ENCODE results near the gene AP1S2.
"Not testable (repeated sequence)": the region's sequence is repeated elsewhere in the genome, so short reads cannot be mapped to it uniquely, and the experiment has no call there.

AP1S2 gene

DNA sequence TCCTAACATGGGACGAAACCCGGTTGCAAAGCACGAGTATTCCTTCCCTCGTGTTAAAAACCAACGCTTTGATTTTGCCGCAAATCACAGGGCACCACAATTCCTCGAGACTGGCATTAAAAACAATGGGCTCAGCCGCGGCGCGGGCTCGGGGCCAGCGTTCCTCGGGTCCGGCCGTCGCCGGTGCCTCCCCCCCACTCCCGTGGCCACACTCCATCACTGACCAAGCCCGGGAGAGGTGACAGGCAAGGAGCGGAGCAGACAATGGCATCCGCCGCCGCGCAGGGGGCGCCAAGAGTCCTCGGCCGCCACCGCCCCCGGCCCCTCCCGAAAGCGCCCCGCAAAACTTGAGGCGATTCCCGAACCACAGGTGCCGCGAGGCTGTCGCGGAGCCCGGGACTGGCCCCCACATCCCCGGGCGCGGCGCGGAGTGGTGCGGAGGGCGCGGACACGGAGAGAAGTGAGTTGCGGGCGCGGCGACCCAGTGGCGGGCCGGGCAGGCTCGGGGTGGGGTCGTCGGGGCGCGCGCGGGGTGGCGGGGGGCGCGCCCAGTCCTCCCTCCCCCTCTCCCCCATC is 445 bp downstream of the AP1S2 start:
- peak in 11 of 14 donors; percentile 15 to 73 (median 57) for DNase-seq

DNA sequence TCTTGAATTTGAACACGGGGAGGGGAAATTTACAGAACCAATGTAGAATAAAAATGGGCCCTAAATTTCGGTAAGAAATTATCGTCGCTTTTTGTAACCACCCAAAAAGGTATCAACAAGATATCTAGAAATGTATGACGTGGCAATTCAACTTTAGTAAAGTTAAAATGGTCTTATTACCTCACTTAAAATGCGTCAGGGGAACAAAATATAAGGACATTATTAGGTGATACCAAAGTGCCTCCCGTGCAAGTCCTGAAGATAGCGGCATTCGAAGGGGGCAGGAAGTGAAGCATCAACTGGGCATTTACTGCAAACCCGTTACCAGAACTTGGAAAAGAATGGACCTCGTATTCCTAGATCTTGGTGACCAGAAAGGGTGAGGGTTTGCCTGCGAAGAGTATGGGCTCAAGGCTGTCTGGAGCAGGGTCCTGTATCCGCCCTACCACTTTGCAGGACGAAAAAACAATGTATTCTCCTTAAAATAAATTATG is 980 bp downstream of the AP1S2 start:
- no peak for DNase-seq

DNA sequence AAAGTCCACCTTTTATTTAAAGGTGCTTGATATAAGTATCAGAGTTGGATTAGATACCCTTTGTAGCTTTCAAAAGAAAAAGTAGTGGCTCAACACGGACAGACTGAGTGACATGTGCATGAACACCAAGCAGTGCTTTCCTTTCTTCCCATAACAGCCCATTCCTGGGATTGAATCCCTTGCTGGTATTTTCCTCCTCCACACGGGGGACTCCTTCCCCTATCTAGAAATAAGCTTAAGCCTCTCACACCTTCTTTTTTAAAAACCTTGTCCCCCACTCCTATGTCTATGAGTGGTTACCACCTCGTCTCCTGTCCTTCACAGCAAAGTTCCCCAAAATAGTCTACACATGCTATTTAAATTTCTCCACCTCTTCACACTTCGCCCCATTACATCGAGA is 5.1 kb downstream of the AP1S2 start:
- DNase-seq, result peak in 1 of 14 donors; percentile 8

GRCh38 chrX:15848576-15848975 is 6.0 kb downstream of the AP1S2 start:
- DNase-seq, result no peak

- DNase-seq, result no peak
These were observed 10.7 kb downstream of the AP1S2 start for GRCh38 chrX:15843960-15844359.

DNA sequence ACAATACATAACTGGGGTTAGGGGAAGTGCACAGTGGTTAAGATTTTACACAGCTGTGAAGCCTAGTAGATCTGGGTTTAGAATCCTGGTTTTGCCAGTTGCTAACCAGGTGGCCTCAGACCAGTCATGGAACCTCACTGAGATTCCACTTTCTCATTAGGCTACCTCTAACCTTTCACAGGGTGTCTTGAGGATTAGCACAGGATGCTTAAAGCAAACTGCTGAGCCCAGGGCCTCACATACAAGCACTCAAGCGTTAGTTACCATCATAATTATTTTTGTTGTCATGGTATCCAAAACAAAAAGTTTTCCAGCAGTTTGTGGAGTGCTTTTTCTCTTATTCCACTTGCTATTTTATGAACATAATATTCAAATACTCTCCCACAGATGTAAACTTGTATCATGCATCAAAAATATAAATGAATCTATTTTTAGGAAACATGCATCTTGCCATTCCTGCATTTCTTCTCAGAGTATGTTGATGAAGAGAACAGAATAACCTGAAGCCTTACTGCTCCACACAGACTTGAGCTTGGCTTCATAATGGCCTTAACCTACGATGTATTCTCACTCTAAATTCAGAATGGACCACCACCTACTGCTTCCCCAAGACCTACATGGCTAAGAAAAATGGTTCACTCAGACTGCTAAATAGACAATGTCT is 12.6 kb downstream of the AP1S2 start:
- DNase-seq, result no peak

DNA sequence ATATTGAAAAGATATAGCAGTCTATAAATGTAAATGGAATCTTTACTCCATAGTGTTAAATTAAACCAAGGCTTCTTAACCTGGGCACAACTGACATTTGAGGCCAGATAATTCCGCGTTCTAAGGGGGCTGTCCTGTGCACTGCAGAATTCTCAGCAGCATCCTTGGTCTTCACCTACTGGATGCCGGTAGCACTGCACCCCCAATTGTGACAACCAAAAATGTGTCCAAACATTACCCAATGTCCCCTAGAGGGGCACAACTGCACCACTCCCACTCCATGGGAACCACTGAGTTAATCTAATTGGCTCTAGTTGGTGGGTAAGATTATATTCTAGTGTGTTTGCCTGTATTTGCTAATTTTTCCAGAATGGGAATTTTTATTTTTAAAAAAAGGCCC is 16.6 kb downstream of the AP1S2 start:
- DNase-seq, result no peak

DNA sequence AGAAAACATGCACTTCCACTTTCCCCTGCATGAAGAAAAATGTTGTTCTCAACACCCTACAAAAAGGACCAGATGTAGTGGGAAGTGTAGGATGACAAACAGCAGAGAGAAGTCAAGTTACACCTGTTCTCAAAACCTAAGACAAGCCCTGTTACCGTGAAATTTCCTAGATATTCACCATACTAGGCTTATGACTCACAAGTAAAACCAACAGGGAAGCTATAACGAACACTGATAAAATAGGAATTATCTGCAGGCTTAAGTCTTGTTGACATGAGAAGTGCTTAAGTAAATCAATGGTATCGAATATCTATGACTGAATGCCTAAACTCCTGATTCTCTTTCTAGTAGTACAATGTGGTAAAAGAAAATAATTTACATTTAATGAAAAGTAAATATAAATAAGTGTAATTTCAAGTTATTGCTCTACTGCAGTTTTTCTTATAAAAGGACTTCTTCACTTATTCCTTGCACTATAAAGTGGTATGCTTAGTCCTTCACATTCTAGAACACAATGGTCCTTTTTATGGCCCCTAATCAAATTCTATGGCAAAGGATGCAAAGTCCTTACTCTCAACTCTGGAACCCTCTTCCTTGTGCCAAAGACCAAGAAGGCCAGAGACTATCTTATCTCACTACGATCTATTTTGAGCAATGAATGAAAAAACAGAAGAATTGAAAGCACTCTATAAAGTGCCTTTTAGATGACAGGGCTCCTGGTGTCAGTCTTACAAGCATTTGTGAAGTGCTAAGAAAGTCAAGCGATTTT is 19.6 kb downstream of the AP1S2 start:
- no peak for DNase-seq

GRCh38 chrX:15834053-15834452 is 20.6 kb downstream of the AP1S2 start:
- no peak for DNase-seq

- not testable (repeated sequence) for DNase-seq
These were observed 23.3 kb downstream of the AP1S2 start for GRCh38 chrX:15831347-15831746.

- no peak for DNase-seq
These were observed 25.4 kb downstream of the AP1S2 start for GRCh38 chrX:15829217-15829616.

GRCh38 chrX:15825936-15826335 is 28.7 kb downstream of the AP1S2 start:
- DNase-seq, result no peak

DNA sequence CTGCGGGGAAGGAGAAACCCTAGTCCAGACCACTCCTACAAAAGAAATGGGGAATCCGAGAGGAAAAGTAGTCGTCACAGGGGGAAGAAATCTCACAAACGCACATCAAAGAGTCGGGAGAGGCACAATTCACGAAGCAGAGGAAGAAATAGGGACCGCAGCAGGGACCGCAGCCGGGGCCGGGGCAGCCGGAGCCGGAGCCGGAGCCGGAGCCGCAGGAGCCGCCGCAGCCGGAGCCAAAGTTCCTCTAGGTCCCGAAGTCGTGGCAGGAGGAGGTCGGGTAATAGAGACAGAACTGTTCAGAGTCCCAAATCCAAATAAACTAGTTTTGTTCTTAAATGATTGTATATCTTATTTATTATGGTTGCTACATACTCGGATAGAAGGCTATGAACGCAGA is 31.7 kb downstream of the AP1S2 start:
- no peak for DNase-seq

DNA sequence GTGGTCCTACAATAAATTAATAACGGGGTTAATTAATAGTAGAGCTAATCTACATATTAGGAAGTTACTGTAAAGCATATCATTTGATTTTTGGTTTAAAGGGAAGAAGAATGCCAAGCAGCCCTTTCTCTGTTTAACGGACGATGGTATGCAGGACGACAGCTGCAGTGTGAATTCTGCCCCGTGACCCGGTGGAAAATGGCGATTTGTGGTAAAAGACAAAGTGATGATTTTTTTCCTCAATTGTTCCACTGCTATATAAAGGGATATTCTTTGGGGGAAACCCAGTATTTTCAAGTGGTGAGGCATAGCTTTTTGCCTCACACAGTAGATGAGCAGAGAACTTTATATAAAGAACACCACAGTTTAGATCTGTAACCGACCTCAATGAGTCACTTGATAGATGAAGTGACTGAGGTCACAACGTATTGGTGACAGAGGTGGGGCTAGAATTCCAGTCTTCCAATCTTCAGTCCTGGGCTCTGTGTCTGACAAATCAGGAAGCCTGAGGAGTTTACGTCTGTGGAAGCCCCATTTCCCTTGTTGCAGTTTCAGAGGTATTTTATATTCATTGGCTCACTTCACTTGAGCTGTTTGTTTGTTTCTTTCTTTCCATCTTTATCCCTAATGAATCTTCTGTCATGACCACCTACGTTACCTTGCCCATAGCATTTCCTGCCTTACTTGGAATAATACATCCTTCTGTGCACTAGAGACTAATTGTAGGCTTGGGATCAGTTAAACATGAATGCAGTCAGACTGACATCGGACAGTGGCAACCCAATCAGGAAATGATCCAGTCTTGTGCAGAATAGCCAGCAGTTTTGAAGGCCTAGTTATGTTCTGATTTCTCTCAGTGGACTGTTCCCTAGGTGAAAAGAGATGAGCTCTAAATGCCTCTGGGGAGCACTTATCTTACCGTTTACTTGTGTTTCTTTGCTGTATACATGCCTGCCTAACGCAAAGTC is 34.2 kb downstream of the AP1S2 start:
- DNase-seq, result no peak

DNA sequence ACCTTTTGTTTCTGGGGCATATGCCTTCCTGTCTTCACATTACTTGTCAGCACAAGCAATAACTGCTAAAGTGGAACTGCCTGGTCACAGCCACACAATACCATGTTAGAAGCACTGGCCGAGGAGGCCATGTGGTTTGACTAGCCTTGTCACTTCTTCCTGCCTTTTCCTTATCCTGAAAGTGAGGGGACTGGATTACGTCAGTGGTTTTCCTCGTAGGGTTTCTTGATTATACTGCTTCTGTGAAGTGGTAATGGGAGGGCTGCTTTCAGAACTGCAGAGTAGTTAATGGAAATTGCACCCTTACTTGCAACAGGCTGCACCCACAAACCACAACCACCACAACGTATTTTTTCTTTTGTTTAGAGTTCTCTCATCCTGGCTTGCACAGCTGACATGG is 37.7 kb downstream of the AP1S2 start:
- no peak for DNase-seq

DNA sequence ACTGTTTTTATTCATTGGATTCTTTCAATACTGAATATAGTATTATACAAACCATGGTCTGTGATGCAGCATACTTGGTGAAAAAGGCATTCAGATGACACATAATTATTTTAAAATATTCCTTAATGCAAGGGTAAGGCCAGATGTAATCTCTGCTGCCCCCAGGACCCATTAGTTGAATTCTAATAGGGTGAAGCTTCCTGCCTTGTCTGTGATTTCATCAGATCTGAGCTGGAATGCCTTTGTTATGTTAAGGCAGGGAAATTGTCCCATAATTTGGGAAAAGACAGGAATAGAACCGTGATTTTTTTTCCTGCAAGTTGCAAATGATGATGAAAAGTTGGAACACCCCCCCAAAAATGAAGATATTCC is 38.2 kb downstream of the AP1S2 start:
- DNase-seq, result no peak

DNA sequence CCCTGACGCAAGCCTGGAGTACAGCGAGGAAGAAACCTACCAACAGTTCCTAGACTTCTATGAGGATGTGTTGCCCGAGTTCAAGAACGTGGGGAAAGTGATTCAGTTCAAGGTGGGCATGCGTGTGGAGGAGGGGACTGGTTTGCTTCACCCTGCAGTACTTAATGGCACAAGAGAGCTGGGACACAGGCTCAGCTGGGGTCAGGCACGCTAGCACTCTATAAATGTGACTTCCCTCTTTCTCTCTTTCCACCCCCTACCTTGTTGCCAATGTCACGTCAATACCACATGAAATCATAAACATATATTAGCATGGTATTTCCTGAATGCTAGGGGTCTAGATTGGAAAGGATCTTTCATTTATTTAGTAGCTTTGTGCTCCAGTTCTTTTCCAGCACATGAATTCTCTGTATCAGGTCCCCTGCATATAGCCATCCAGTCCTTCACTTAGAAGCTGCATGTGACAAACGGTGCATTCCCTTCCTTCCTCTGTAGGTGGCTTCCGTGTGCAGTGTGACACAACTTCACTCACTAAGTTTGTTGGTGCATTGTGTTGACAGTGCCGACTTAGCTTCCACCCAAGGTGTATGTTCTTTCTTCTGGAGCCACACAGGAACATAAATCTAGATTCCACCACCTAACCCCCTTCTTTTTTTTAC is 38.7 kb downstream of the AP1S2 start:
- DNase-seq, result no peak

DNA sequence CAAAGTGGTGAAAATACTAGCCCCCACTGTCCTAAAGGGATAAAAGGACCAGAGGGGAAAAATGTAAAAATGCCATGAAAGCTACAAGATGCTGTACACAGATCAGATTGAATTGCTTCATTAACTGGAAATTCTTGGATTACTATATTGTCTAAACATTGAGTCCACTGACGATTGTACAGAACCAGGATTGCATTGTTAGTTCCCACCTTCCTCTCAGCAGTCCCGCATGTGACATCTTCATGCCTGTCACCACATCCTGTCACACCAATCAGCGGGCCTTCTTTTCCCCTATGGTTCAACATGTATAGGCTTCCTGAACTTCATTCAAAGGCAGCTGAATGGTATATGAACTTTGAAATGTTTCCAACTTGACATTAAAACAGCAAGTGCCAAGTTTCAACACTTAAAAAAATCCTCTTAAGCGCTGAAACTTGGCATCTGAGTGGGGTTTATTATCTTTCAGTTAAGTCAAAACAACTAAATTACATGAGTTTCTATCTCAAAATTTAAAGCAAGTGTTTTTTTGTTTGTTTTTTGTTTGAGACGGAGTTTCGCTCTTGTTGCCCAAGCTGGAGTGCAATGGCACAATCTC is 39.7 kb downstream of the AP1S2 start:
- DNase-seq, result no peak

GRCh38 chrX:15813416-15813815 is 41.2 kb downstream of the AP1S2 start:
- DNase-seq, result no peak

- no peak for DNase-seq
These were observed 42.2 kb downstream of the AP1S2 start for GRCh38 chrX:15812192-15812938.

GRCh38 chrX:15808254-15808653 is 46.4 kb downstream of the AP1S2 start:
- no peak for DNase-seq

Measured in C1 segment of cervical spinal cord (tissue), 14 donors.